Neural cell (in vitro differentiated cells): ENCODE data around the gene CAMK2D. TPM values are rescaled to one million over a fixed set of nuclear protein-coding genes. Genes with fewer than 3 reads are reported as not detected.

ENCODE experiments used
- H2AFZ ChIP-seq: fragments of 200-600, 300-800 bp; sonication (generic), shearing (Covaris generic); 2 replicates; pipeline ENCODE4 v1.6.0; 2014; ENCODE audit warnings: low read depth, mild to moderate bottlenecking, antibody characterized with exemption, low read length, moderate library complexity
- H3F3A ChIP-seq: fragments of 200-600 bp; shearing (Covaris generic); 2 replicates; pipeline ENCODE4 v1.6.1; 2016; ENCODE audit warnings: mild to moderate bottlenecking, moderate library complexity, mixed read lengths, antibody characterized with exemption, low read length; ENCODE audit not compliant: insufficient read depth, poor library complexity, severe bottlenecking
- H3K27ac ChIP-seq: fragments of 200-600, 300-800 bp; sonication (generic), shearing (Covaris generic); 2 replicates; pipeline ENCODE4 v1.5.1; 2014; ENCODE audit warnings: mild to moderate bottlenecking, low read length, moderate library complexity
- H3K27me3 ChIP-seq: fragments of 300-800, 200-600 bp; sonication (generic), shearing (Covaris generic); 2 replicates; pipeline ENCODE4 v1.6.0; 2014; ENCODE audit warnings: mild to moderate bottlenecking, low read depth, low read length, moderate library complexity; ENCODE audit not compliant: insufficient read depth
- H3K36me3 ChIP-seq: fragments of 300-800, 200-600 bp; sonication (generic), shearing (Covaris generic); 2 replicates; pipeline ENCODE4 v1.5.1; 2014; ENCODE audit warnings: mild to moderate bottlenecking, antibody characterized with exemption, low read length, moderate library complexity; ENCODE audit not compliant: insufficient read depth
- H3K4me2 ChIP-seq: fragments of 300-800, 200-600 bp; sonication (generic), shearing (Covaris generic); 2 replicates; pipeline ENCODE4 v1.6.0; 2014; ENCODE audit warnings: mild to moderate bottlenecking, low read length
- H3K4me3 ChIP-seq: fragments of 300-800, 200-600 bp; sonication (generic), shearing (Covaris generic); 2 replicates; pipeline ENCODE4 v1.5.1; 2014; ENCODE audit warnings: mild to moderate bottlenecking, low read length, moderate library complexity
- H3K79me2 ChIP-seq: fragments of 200-600 bp; shearing (Covaris generic); replicated peaks from 2 replicates; pipeline ENCODE4 v1.6.0; 2014; ENCODE audit warnings: mild to moderate bottlenecking, low read length, moderate library complexity; ENCODE audit not compliant: insufficient read depth
- H3K9ac ChIP-seq: fragments of 300-800, 200-600 bp; sonication (generic), shearing (Covaris generic); 2 replicates; pipeline ENCODE4 v1.6.1; 2016; ENCODE audit warnings: mild to moderate bottlenecking, low read length, mixed read lengths
- H3K9me2 ChIP-seq: fragments of 200-600 bp; shearing (Covaris generic); 2 replicates; pipeline ENCODE4 v1.6.1; 2016; ENCODE audit warnings: mild to moderate bottlenecking, low read length, mixed read lengths; ENCODE audit not compliant: insufficient read depth
- H3K9me3 ChIP-seq: fragments of 200-600, 300-800 bp; sonication (generic), shearing (Covaris generic); 2 replicates; pipeline ENCODE4 v1.6.1; 2016; ENCODE audit warnings: mild to moderate bottlenecking, mixed run types, low read length, moderate library complexity, mixed read lengths
- H4K20me1 ChIP-seq: fragments of 200-600 bp; shearing (Covaris generic); 2 replicates; pipeline ENCODE4 v1.6.1; 2016; ENCODE audit warnings: mild to moderate bottlenecking, mixed run types; ENCODE audit not compliant: insufficient read depth
- EP300 ChIP-seq: fragments of 450-650 bp; conservative IDR thresholded peaks from 2 replicates; pipeline ENCODE4 v1.6.1; 2014; ENCODE audit warnings: antibody characterized with exemption, mild to moderate bottlenecking, moderate library complexity; ENCODE audit not compliant: poor library complexity, severe bottlenecking
- EZH2 ChIP-seq: fragments of 200-600, 300-800 bp; shearing (Covaris generic), sonication (generic); IDR thresholded peaks from 2 replicates; pipeline ENCODE4 v1.6.1; 2014; ENCODE audit warnings: antibody characterized with exemption, low read length, borderline replicate concordance, mild to moderate bottlenecking; ENCODE audit not compliant: insufficient read depth, poor library complexity, severe bottlenecking
- MXI1 ChIP-seq: fragments of 450-650 bp; conservative IDR thresholded peaks from 2 replicates; pipeline ENCODE4 v1.6.1; 2014; ENCODE audit warnings: antibody characterized with exemption, mild to moderate bottlenecking; ENCODE audit not compliant: poor library complexity, severe bottlenecking
- POLR2AphosphoS5 ChIP-seq: IDR thresholded peaks from 2 replicates; pipeline ENCODE4 v1.6.1; 2012
- RAD21 ChIP-seq: fragments of 450-650 bp; conservative IDR thresholded peaks from 2 replicates; pipeline ENCODE4 v1.6.1; 2014; ENCODE audit warnings: antibody characterized with exemption, mild to moderate bottlenecking, moderate library complexity
- SMC3 ChIP-seq: fragments of 450-650 bp; conservative IDR thresholded peaks from 2 replicates; pipeline ENCODE4 v1.6.1; 2014; ENCODE audit warnings: antibody characterized with exemption, mild to moderate bottlenecking, moderate library complexity; ENCODE audit not compliant: poor library complexity
- TAF1 ChIP-seq: IDR thresholded peaks from 2 replicates; pipeline ENCODE4 v1.6.1; 2012; ENCODE audit warnings: low read depth
- polyA plus RNA-seq: library from polyadenylated mRNA; depleted of rRNA; stranded (reverse); fragments of >200 nt; gene quantifications from 2 replicates; pipeline ENCODE4 v1.2.3, GENCODE V29; 2014
- TF ChIP-seq, protein P1 (sequence below): IDR thresholded peaks from 2 replicates; pipeline ENCODE4 v1.6.1; 2012; ENCODE audit warnings: borderline replicate concordance
- TF ChIP-seq, protein P2 (sequence below): fragments of 450-650 bp; IDR thresholded peaks from 2 replicates; pipeline ENCODE4 v1.5.1; 2014; ENCODE audit warnings: antibody characterized with exemption, mild to moderate bottlenecking, moderate library complexity; ENCODE audit not compliant: poor library complexity, severe bottlenecking

Gene CAMK2D
- polyA plus RNA-seq, 1 donor from 2014 or later = 27.1 TPM

DNA sequence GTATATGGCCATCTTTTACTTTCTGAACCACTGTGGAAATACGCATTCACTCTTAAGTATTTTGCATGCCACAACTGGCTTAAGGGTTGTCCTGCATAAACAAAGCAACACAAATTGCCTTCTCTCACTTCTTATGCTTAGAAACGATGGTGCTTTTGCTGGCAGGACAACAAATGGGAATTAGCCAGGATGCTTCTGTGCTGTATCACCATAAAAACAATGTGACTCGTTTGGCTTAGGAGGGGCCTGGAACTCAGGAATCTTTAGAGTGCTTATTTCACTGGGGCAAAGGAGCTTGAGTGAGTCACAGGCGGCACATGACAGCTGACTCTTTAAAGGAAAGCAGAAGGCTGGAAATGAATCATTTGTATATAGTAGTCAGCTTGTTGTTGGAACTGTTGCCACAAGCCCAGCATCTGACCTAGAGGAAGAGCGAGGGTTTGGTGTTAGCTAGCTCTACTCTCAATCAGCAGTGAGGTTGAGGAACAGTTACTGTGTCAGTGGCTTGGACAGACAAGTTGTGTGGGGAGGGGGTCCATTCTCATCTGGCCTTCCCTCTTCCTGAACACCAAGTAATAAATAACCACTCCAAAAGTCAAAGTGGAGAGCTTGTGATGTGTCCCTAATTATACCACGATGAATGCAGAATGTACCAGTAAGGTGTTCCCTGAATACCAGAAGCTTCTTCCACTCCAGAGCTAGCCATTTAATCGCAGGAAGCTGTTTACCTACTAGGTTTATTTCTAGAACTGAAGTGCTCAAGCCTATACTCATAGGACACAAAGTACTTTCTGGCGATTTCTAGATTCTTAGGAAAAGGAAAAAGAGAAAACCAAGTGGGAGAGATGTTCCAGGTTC is 293.1 kb downstream of the CAMK2D start:
- no peaks in the 10 kb centered on the region for H3K9me2 ChIP-seq
- TF ChIP-seq, protein P1, sequence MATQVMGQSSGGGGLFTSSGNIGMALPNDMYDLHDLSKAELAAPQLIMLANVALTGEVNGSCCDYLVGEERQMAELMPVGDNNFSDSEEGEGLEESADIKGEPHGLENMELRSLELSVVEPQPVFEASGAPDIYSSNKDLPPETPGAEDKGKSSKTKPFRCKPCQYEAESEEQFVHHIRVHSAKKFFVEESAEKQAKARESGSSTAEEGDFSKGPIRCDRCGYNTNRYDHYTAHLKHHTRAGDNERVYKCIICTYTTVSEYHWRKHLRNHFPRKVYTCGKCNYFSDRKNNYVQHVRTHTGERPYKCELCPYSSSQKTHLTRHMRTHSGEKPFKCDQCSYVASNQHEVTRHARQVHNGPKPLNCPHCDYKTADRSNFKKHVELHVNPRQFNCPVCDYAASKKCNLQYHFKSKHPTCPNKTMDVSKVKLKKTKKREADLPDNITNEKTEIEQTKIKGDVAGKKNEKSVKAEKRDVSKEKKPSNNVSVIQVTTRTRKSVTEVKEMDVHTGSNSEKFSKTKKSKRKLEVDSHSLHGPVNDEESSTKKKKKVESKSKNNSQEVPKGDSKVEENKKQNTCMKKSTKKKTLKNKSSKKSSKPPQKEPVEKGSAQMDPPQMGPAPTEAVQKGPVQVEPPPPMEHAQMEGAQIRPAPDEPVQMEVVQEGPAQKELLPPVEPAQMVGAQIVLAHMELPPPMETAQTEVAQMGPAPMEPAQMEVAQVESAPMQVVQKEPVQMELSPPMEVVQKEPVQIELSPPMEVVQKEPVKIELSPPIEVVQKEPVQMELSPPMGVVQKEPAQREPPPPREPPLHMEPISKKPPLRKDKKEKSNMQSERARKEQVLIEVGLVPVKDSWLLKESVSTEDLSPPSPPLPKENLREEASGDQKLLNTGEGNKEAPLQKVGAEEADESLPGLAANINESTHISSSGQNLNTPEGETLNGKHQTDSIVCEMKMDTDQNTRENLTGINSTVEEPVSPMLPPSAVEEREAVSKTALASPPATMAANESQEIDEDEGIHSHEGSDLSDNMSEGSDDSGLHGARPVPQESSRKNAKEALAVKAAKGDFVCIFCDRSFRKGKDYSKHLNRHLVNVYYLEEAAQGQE = no peak
- TF ChIP-seq EZH2 = no peak
- TF ChIP-seq POLR2AphosphoS5 = no peak
- no peak for TF ChIP-seq MXI1
- no peak for TF ChIP-seq SMC3
- TF ChIP-seq, protein P2, sequence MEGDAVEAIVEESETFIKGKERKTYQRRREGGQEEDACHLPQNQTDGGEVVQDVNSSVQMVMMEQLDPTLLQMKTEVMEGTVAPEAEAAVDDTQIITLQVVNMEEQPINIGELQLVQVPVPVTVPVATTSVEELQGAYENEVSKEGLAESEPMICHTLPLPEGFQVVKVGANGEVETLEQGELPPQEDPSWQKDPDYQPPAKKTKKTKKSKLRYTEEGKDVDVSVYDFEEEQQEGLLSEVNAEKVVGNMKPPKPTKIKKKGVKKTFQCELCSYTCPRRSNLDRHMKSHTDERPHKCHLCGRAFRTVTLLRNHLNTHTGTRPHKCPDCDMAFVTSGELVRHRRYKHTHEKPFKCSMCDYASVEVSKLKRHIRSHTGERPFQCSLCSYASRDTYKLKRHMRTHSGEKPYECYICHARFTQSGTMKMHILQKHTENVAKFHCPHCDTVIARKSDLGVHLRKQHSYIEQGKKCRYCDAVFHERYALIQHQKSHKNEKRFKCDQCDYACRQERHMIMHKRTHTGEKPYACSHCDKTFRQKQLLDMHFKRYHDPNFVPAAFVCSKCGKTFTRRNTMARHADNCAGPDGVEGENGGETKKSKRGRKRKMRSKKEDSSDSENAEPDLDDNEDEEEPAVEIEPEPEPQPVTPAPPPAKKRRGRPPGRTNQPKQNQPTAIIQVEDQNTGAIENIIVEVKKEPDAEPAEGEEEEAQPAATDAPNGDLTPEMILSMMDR = no peak
- no peak for TF ChIP-seq EP300
- TF ChIP-seq RAD21 = no peak
- TF ChIP-seq TAF1 = no peak
- H3F3A ChIP-seq = no peaks in the 10 kb centered on the region
- H3K36me3 ChIP-seq = no peaks in the 10 kb centered on the region
- no peak overlapping the region for H3K4me3 ChIP-seq
- H3K79me2 ChIP-seq = no peaks in the 10 kb centered on the region
- no peak overlapping the region for H2AFZ ChIP-seq
- H3K27ac ChIP-seq = no peak overlapping the region
- H4K20me1 ChIP-seq = no peaks in the 10 kb centered on the region
- H3K4me2 ChIP-seq = no peak overlapping the region
- no peak overlapping the region for H3K9ac ChIP-seq
- no peaks in the 10 kb centered on the region for H3K9me3 ChIP-seq
- H3K27me3 ChIP-seq = no peaks in the 10 kb centered on the region

DNA sequence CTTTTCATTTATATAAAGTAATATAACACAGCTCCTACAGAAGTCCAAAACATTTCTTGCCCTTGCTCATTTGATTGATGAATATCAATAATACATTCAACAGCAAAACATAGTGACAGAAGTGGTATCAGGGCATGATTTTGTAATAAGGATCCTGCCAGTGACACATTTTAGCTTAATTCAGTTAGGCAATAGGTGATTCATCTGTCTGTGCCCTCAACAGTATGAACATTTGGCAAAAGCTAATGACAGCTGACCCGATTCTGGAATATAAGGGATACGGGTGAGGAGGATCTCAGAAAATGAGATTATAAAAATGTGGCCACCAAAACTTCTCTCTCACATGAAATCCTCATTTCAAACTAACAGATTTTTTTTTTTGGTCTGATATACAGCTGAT is 294.0 kb downstream of the CAMK2D start:
- Histone ChIP-seq H3K36me3 (no peaks in the 10 kb centered on the region), H4K20me1 (no peaks in the 10 kb centered on the region), H3K79me2 (no peaks in the 10 kb centered on the region), H3K4me3 (no peak overlapping the region), H3K9ac (no peak overlapping the region), H3K9me2 (no peaks in the 10 kb centered on the region), H3K27me3 (no peaks in the 10 kb centered on the region), H3K27ac (no peak overlapping the region), H3F3A (no peaks in the 10 kb centered on the region), H3K9me3 (no peaks in the 10 kb centered on the region), H3K4me2 (no peak overlapping the region), H2AFZ (no peak overlapping the region)
- TF ChIP-seq, protein P1 = no peak
- no peak for TF ChIP-seq TAF1
- TF ChIP-seq, protein P2 = no peak
- no peak for TF ChIP-seq RAD21
- no peak for TF ChIP-seq EP300
- TF ChIP-seq POLR2AphosphoS5 = no peak
- no peak for TF ChIP-seq SMC3
- no peak for TF ChIP-seq MXI1
- no peak for TF ChIP-seq EZH2
